GM12874 (cell line): ENCODE data around the gene FAM228B.

Source experiments
- CTCF ChIP-seq: IDR thresholded peaks from 2 replicates; pipeline ENCODE4 v1.5.1; 2011; ENCODE audit warnings: low read depth, mild to moderate bottlenecking, control low read depth, low read length, moderate library complexity; ENCODE audit not compliant: insufficient read depth

Gene FAM228B

GRCh38 chr2:24209389-24210105 lies 86.3 kb downstream of the FAM228B start:
- TF ChIP-seq CTCF: no peak

- TF ChIP-seq CTCF: no peak
These were observed 86.8 kb downstream of the FAM228B start for GRCh38 chr2:24210106-24210455.

GRCh38 chr2:24210723-24211122 lies 87.5 kb downstream of the FAM228B start:
- no peak for TF ChIP-seq CTCF

- TF ChIP-seq CTCF: no peak
These were observed 88.1 kb downstream of the FAM228B start for GRCh38 chr2:24211408-24211807.

GRCh38 chr2:24214880-24215279 lies 91.6 kb downstream of the FAM228B start:
- TF ChIP-seq CTCF: no peak
